DND-41 (cell line): ENCODE measurements around the gene AMACR.

Source experiments
- ATAC-seq: fragments of 200-7000 bp; cut with Tn5 transposase; 3 replicates; pipeline ENCODE4 v1.9.1; 2021; ENCODE audit warnings: low read depth; ENCODE audit not compliant: insufficient read depth
- DNase-seq: peaks from one replicate; pipeline ENCODE4 v3.0.0-alpha.2; 2020
- H2AFZ ChIP-seq: 2 replicates; pipeline ENCODE4 v1.6.0; 2012; ENCODE audit warnings: low read depth, low read length
- H3K27ac ChIP-seq: 2 replicates; pipeline ENCODE4 v1.5.1; 2012; ENCODE audit warnings: low read length, inconsistent platforms
- H3K27me3 ChIP-seq: fragments of 200-600 bp; sonication (generic); 2 replicates; pipeline ENCODE4 v1.6.0; 2012; ENCODE audit warnings: low read length, mild to moderate bottlenecking, inconsistent platforms; ENCODE audit not compliant: insufficient read depth, poor library complexity
- H3K36me3 ChIP-seq: 2 replicates; pipeline ENCODE4 v1.5.1; 2012; ENCODE audit warnings: low read length, inconsistent platforms; ENCODE audit not compliant: insufficient read depth
- H3K4me1 ChIP-seq: 2 replicates; pipeline ENCODE4 v1.5.1; 2012; ENCODE audit warnings: mild to moderate bottlenecking, low read length; ENCODE audit not compliant: insufficient read depth
- H3K4me2 ChIP-seq: 2 replicates; pipeline ENCODE4 v1.6.0; 2012; ENCODE audit warnings: mild to moderate bottlenecking, moderate library complexity, low read length, inconsistent platforms; ENCODE audit not compliant: insufficient read depth
- H3K4me3 ChIP-seq, 2 experiments: fragments of 200-600 bp in 1 of 2; shearing (Covaris generic) in 1 of 2; 2 replicates each; pipeline ENCODE4 v1.5.1; 2012 to 2016; ENCODE audit warnings: inconsistent platforms in 2 of 2, low read length in 2 of 2, mild to moderate bottlenecking in 2 of 2, low read depth in 1 of 2, moderate library complexity in 1 of 2
- H3K79me2 ChIP-seq: 2 replicates; pipeline ENCODE4 v1.6.0; 2012; ENCODE audit warnings: low read length, inconsistent platforms; ENCODE audit not compliant: insufficient read depth
- H3K9ac ChIP-seq: 2 replicates; pipeline ENCODE4 v1.6.0; 2012; ENCODE audit warnings: low read depth, mild to moderate bottlenecking, inconsistent platforms, low read length, moderate library complexity
- H3K9me3 ChIP-seq: 2 replicates; pipeline ENCODE4 v1.5.1; 2012; ENCODE audit warnings: low read length, moderate library complexity, mild to moderate bottlenecking, inconsistent platforms; ENCODE audit not compliant: insufficient read depth, severe bottlenecking
- H4K20me1 ChIP-seq: 2 replicates; pipeline ENCODE4 v1.6.0; 2012; ENCODE audit warnings: low read length; ENCODE audit not compliant: insufficient read depth
- EZH2 ChIP-seq: IDR thresholded peaks from 3 replicates; pipeline ENCODE4 v1.6.1; 2012; ENCODE audit warnings: borderline replicate concordance, low read depth, mild to moderate bottlenecking, moderate library complexity, low read length, inconsistent platforms; ENCODE audit not compliant: severe bottlenecking
- TF ChIP-seq, protein P1 (sequence below): IDR thresholded peaks from 2 replicates; pipeline ENCODE4 v1.5.1; 2012; ENCODE audit warnings: borderline replicate concordance, low read length, moderate library complexity, mild to moderate bottlenecking; ENCODE audit not compliant: poor library complexity, severe bottlenecking; ENCODE audit errors: extremely low read depth

Gene AMACR

DNA sequence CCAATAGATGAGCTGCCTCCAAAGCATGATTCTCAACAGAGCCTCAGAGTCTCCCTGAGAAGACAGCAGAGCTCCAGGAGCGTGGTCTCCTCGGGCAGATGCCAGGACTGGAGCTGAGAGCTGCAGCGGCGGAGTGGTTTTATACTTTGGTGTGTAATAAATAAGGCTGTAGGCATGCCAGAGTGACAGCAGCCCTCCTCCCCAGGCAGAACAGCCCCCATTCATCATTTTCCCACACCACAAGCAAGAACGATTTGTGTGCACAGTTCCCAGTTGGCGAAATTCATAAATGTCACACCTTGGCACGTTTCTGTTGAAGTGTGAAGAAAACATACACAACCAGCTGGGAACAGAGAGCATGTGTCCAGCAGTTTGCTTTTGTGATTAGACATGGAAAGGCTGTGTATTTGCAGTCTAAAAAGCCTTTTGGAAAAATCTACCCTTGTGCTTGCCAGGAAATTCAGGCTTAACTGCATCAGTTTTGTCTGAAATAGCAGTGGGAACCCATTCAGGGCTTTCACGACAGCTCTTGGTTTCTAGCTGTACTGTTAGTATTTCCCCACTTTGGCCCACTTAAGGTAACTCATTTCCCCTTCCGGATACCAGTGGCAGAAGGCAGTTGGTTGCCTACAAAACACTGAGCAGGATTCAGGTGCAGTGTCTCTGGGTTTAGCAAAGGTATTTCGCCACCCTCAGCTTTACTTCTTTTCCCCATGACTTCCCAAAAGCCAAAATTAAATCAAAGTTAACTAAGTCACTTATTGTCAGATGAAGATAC lies 35.4 kb upstream of the AMACR start, which contains the start of gene C1QTNF3:
Gene C1QTNF3 (minus strand): TSS at position 115 of the 778 bp plus-strand sequence. CDS start 88 bp downstream, at position 27.
- DNase-seq (no peak), ATAC-seq (no peak)
- Histone ChIP-seq H3K79me2 (no peaks in the 10 kb centered on the region), H3K4me2 (no peak within 1 kb of the TSS), H4K20me1 (no peaks in the 10 kb centered on the region), H3K4me1 (no peaks in the 10 kb centered on the region), H3K27me3 (no peaks in the 10 kb centered on the region), H3K9ac (no peak within 1 kb of the TSS), H3K36me3 (no peaks in the 10 kb centered on the region), H2AFZ (no peak within 1 kb of the TSS), H3K9me3 (no peaks in the 10 kb centered on the region), H3K27ac (no peak within 1 kb of the TSS), H3K4me3 (no peak within 1 kb of the TSS)
- TF ChIP-seq, protein P1, sequence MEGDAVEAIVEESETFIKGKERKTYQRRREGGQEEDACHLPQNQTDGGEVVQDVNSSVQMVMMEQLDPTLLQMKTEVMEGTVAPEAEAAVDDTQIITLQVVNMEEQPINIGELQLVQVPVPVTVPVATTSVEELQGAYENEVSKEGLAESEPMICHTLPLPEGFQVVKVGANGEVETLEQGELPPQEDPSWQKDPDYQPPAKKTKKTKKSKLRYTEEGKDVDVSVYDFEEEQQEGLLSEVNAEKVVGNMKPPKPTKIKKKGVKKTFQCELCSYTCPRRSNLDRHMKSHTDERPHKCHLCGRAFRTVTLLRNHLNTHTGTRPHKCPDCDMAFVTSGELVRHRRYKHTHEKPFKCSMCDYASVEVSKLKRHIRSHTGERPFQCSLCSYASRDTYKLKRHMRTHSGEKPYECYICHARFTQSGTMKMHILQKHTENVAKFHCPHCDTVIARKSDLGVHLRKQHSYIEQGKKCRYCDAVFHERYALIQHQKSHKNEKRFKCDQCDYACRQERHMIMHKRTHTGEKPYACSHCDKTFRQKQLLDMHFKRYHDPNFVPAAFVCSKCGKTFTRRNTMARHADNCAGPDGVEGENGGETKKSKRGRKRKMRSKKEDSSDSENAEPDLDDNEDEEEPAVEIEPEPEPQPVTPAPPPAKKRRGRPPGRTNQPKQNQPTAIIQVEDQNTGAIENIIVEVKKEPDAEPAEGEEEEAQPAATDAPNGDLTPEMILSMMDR: no peak
- TF ChIP-seq EZH2: no peak

DNA sequence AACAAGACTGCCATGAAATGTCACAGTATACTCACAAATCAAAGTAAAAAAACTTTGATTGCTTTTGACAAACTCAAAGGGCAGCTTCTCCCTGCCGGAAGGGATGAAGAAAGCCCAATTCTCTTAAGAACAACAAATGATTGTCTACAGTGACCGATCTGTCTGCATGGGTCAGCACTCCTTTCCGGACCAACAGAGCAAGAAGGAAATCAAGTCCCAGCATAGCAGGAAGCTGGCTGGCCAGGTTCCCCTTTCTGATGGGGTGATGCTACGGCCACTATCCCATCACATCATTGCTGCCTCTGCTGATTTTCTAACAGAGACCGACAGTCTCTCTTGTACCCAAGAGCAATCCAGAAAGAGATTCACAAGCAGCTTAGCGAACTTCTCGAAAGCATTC lies 34.5 kb upstream of the AMACR start:
- Histone ChIP-seq H3K27ac (no peak overlapping the region), H3K4me1 (no peaks in the 10 kb centered on the region), H3K4me2 (no peak overlapping the region), H3K4me3 (no peak overlapping the region), H4K20me1 (no peaks in the 10 kb centered on the region), H3K9me3 (no peaks in the 10 kb centered on the region), H3K36me3 (no peaks in the 10 kb centered on the region), H3K9ac (no peak overlapping the region), H3K27me3 (no peaks in the 10 kb centered on the region), H3K79me2 (no peaks in the 10 kb centered on the region), H2AFZ (no peak overlapping the region)
- TF ChIP-seq, protein P1: no peak
- no peak for TF ChIP-seq EZH2
- DNase-seq (no peak), ATAC-seq (no peak)

DNA sequence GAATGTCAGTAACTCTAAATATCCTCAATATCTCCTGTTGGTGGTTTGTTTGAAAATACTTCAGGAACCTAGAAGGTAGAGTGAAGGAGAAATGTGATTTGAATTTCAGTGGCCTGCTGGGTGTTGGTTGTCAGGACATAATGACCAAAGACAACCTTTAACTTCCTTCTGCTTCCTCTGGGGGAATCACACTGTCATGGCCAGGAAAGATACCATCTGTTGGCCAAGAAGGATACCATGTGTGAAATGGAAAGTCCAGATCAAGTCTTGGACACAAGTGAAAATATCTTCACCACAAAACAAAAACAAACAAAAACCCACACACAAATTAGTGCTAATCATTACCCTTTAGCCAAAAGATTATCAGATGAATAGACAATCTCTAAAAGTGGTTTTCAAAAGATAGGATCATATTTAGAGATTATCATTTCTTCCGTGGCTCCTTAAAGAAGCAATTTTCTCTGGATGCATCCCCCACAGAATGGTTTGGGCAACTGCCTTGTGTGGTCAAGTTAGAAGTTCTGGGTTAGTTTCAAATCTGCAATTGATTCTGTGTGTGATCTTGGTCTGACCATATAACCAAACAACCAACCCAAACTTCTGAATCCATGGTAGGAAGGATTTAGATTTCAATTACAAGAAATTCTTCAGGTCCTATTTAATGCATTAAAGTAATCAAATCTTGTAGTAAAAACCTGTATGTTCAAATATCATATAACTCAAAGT lies 33.6 kb upstream of the AMACR start:
- Histone ChIP-seq H3K27ac (no peak overlapping the region), H3K4me1 (no peaks in the 10 kb centered on the region), H3K9ac (no peak overlapping the region), H3K4me3 (no peak overlapping the region), H2AFZ (no peak overlapping the region), H3K4me2 (no peak overlapping the region), H3K36me3 (no peaks in the 10 kb centered on the region), H3K79me2 (no peaks in the 10 kb centered on the region), H3K9me3 (no peaks in the 10 kb centered on the region), H3K27me3 (no peaks in the 10 kb centered on the region), H4K20me1 (no peaks in the 10 kb centered on the region)
- ATAC-seq (no peak), DNase-seq (no peak)
- TF ChIP-seq EZH2: no peak
- TF ChIP-seq, protein P1: no peak
